RKO (cell line): Measurements from ENCODE around the gene NBEAL2.
A peak's percentile ranks its signal among the peaks of the same experiment; 100 is the strongest.
"Not testable (repeated sequence)": the region's sequence is repeated elsewhere in the genome, so short reads cannot be mapped to it uniquely, and the experiment has no call there.

Experiments used
- DNase-seq: peaks from one replicate; pipeline ENCODE4 v3.0.0-alpha.2; 2016; ENCODE audit warnings: low spot score

Gene NBEAL2

DNA sequence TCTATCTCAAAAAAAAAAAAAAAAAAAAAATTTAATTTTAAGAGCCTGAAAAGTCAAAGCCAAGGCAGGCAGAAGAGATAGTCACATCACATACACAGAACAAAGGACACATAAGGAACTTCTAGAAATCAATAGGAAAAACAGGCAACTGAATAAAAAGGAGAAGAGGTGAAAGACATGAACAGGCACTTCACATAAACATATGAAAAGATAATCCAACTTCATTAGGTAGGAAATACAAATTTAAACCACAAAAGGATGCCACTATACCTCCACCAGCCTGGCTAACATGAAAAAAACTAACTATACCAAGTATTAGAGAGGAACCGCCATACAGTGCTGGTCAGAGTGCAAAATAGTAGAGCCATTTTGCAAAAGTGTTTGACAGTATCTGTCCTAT, 17.0 kb upstream of the NBEAL2 start:
- DNase-seq, result no peak

DNA sequence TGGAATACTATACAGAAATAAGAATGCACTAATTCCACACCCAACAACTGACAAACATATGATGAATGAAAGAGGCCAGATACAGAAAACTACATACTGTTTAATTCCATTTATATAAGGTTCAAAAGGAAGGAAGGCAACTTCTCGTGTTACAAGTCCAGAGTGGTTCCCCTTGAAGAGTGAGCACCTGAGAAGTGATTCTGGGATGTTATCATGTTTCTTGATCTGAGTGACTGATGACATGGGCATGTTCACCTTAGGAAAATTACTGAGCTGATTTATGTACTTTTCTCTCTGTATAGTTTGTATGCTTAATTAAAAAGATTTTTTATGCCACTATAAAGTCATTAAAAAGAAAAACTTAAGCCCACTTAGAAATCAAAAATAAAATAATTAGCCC, 16.5 kb upstream of the NBEAL2 start:
- no peak for DNase-seq

DNA sequence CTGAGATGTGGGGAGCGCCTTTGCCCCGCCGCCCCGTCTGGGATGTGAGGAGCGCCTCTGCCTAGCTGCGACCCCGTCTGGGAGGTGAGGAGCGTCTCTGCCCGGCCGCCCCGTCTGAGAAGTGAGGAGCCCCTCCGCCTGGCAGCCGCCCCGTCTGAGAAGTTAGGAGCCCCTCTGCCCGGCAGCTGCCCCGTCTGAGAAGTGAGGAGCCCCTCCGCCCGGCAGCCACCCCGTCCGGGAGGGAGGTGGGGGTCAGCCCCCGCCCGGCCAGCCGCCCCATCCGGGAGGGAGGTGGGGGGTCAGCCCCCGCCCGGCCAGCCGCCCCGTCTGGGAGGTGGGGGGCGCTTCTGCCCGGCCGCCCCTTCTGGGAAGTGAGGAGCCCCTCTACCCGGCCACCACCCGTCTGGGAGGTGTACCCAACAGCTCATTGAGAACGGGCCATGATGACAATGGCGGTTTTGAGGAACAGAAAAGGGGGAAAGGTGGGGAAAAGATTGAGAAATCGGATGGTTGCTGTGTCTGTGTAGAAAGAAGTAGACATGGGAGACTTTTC, 15.4 kb upstream of the NBEAL2 start:
- DNase-seq, result not testable (repeated sequence)

DNA sequence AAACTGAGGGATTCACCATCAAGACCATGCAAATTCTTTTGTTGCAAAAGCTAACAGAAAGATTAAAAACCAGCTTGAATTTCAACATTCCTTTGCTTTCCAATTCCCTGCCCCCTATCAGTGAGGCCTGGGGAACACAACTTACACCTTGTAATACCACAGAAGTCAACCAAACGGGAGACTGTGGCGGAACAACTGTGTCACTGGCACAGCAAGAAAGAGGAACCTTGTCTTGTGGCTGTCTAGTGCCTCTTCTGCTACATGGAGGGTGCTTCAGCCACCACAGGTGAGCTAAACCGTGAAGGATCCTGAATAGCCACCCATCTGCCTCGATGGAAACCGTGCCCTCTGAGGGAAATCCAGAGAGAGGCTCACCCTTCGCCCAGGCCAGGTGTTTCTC, 14.3 kb upstream of the NBEAL2 start:
- DNase-seq, result no peak

DNA sequence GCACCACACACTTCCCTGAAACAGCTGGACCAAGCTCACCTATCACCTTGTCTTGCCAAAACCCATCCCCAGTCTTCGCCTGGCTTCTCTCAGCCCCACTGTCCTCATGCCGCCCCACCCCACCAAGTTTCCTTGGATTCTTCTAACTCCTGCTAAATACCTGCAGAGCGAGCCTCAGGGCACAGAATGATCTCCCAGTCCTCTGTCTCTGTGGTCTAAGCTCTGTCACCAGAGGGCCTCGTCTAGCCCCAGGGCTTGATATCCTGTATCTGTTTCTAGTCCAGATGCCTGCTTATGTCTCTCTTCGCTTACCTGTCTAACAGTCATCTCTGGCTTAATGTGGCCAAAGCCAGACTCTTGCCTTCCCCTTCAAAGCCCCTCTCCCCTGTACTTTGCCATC, 12.7 kb upstream of the NBEAL2 start:
- no peak for DNase-seq

DNA sequence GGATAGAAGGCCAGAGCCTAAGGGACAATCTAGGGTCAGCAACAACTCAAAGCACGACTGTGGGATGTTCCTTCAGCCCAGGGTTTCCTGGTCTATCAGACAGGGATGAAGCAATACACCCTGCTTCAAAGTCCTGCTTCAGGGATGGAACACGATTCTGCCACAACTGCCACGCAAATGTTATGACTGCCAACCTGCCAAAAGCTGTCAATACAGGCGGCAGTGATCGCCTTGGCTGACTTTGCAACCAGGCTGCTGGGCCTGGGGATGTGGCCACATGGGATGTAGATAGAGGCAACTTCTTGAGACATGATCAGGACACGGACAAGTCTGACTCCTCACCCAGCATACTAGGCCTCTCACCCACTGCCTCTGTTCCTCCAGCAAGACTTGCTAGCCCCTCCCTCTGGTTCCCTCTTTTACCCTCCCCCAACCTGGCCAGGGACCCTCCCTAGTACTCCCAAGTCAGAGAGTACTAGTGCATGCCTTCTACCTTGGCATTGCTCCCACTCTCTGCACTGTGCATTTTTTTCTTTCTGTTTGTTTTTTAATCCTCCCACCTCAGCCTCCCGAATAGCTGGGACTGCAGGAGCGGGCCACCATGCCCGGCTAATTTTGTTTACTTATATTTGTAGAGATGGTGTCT, 10.6 kb upstream of the NBEAL2 start:
- DNase-seq, result no peak

DNA sequence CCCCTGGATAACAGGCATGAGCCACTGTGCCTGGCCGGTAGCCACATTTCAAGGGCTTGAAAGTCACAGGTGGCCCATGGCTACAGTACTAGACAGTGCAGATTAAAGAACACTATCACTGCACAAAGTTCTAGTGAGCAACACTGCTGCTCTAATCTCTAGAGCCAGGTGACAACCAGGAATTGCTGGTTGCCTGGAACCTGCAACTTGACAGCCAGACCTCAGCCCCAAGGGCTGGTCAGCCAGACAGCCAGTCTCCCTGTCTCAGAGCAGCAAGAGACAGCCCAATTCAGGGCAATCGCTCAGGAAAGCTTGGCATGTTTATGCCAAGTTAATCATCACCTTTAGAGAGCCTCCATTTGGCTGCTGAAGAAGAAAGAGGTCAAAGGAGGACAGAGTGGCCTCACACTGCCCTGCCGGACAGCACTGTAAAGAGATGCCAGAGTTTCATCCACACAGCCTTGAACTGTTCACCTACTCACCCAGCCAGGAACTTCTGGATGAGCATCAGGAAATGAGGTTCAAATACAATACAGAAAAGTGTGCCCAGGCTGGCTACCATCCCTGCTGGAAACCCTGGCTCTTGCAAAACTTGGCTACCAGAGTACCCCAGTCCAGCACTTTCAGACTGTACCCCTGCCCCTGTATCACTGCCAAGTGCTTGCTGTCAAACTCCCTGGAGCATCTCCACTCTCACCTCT, 8.9 kb upstream of the NBEAL2 start:
- DNase-seq, result no peak

DNA sequence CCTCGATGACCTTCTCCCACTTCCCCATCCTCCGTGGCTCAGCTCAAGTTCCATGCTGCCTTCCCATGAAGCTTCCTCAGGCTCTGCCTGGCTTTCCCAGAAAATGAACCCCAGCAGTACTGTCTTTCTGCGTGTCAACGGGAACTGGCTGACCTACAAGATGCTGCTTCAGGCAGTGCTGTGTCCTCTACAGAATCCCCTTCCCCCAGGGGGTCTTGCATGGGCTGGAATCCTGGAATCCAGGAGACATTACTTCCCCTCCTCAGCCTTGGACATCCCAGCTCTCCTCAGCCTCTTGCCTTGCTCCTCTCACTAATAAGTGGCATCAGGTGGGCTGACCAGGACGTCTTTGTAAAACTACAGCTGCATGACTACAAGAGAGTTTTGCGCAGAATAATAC, 8.3 kb upstream of the NBEAL2 start:
- DNase-seq, result no peak

DNA sequence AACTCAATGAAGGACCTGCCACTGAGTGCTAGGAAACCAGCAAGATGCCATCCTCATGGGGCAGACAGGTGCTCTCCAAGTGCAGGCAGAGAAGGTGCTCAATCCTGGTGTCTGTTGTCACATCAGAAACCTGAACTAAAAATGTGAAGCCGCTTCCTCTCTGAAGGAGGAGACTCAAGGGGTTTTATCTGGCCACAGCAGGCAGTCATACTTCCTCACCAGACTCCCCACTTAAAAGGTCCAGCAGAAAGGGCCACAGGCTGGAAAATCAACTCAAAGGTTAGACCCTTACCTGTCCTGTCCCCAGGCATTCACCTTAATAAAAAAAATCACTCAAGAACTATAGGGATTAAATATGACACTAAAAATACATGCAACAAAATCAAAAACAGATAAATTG, 7.7 kb upstream of the NBEAL2 start:
- no peak for DNase-seq

DNA sequence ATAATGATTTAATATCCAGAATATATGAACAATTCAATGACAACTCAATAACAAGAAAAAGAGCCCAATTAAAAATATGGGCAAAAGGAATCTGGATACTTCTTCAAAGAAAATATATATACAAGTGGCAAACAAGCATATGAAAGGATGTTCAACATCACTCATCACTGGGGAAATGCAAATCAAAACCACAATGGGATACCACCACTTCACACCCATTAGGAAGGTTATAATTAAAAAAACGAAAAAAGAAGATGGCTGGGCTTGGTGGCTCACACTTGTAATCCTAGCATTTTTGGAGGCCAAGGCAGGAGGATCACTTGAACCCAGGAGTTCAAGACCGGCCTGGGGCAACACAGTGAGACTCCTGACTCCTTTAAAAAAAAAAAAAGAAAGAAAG, 7.1 kb upstream of the NBEAL2 start:
- no peak for DNase-seq

DNA sequence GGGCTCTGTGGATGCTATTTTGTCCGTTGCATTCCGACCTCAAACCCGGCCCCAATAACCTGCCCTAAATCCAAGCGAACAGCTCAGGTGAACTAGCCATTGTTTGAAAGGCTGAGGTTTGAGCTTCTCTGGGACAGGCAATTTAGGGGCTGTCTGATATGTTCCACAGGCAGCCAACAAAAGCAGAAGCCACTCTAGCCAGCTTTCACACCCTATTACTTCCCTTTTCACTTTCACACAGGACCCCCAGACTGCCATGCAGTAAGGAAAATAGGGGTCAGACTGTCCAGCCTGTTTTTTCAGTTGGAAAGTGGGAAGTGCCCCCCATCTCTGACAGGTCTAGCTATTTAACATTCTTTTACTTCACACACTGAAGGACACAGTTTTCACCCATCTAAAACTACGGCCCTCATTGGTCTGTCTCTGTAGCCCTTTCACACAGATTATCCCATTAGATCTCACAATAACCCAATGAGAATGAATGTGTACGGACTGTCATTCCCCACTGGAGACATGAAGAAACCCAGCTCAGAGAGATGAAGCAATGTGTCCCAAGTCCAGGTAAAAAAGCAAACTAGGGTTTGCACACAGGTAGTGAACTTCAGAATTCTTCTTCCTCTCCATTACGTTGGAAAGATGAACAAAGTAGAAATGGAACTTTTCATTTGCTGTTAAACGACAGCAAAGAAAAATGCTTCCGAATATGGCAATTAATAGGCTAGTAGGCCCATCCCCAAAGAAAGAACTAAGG, 4.9 kb upstream of the NBEAL2 start:
- no peak for DNase-seq

DNA sequence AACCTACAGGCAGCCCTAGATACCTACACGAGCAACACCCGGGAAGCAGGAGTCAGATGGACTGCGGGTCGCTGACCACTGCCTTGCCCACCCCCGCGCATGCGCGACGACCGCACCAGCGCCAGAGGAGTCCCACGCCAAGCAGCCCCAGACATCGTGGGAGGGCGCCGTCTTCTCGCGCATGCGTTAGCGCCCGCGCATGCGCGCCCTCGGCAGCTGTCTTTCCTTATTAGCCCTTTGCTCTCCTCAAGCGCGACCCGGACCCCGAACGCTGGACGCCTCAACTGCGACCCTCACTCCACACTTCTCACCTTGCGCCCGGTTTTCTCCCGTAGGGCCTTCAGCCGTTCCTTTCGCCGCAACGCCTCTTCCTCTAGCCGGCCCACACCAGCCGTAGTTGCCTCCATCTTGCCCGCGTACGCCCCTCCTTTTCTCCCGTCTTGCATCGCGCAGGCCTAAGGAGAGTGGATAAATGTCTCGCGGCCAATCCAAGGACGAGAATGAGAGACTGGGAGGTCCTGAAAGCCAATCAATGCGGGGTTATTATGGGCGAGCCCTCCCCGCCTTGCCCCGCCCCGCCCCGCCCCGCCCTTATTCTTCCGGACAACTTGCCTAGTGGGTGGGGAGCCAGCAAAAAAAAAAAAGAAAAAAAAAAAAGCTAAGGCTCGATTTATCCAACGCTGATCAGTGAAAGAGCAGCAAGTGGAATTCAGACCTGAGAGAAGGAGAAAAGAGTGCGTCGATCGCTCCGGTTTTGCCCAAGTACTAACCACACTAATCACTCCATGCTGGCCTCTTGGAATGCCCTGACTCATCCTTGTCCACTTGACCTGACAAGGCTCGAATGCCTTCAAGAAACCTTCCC, 2.9 kb upstream of the NBEAL2 start, which contains the start of gene CCDC12:
TSS of gene CCDC12 (minus strand) at position 420 of the 865 bp plus-strand sequence. CDS start at position 407, 13 bp downstream.
- peak; percentile 100 for DNase-seq

DNA sequence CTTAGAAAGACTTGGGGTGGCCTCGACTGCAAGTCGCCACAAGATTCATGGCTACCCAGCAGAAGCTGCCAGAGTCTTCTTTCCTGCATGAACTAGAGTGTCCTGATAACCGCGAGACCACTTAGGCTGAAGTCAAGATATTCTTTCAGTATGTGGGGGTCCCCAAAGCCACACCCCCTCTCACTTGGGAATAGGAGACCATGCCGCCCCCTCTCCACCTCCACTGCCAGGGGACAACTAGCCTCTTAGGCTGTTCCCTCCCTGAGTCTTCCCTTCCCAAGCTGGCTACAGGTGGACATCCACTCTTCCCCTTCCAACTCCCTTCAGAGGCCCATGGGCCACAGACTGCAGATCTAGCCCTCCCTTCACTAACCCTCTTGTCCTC, 1.7 kb upstream of the NBEAL2 start:
- DNase-seq, result no peak

DNA sequence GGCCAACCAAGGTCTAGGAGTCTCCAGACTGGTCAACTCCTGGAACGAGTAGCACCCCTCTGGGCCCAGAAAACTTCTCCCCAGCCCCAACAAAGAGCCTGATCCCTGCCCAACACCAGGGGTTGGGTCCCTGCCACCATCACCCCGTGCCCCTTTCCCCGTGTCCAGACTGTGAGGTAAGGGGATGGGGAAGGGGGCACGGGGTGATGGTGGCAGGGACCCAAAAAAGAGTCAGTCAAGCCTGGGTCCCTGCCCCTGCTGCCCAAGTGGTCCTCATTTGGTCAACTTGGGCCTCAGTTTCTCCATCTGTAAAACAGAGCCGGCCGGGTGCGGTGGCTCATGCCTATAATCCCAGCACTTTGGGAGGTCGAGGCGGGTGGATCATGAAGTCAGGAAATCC, 1.1 kb upstream of the NBEAL2 start:
- no peak for DNase-seq

DNA sequence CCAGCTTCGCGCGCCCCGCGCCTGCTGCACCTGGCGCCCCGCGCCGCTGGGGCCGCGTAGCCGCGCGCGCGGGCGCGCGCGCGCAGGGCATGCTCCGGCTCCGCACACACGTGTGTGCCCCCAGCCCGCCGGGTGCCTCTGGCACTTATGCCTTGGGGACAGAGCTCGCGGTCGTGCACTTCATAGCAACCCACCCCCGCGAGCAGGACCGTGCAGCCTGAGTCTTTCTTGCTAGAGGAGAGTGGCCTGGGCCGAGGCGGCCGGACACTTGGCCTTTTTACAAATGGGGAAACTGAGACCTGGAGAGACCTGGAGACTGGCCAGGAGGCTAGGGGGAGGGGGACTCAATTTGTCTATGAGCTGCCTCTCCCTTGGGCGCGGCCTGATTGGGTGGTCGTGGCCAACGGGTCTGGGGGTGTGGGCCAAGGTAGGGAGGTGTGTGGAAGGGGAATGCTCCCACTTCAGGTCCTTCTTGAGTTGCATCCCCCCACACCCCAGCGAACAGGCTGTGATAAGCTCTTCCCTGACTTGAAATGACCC, 562 bp downstream of the NBEAL2 start:
- DNase-seq, result peak; percentile 36

DNA sequence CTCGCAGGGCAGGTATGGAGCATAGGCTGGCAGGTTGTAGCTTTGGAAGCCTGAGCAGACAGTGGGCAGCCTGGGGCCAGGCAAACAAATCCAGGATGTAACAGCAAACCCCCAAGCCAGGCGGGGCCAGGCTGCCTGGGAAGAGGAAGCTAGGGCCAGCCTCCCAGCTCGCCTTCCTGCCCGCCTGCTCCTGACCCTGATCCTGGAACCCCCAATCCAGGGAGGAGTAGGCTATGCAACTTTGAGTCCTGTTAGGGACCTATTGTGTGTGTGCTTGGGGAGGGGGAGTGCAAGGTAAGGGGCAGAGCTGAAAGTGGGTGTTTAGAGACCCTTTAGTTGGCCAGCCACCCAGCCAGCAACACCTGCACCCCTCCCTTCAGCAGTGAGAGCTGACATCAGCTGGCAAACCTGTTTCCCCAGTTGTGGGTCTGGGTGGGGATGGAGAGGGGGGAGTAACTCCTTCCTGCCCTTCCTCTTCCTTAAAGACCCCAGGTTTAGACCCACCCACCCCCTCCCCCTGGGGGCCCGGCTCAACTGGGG, 2.5 kb downstream of the NBEAL2 start:
- no peak for DNase-seq

DNA sequence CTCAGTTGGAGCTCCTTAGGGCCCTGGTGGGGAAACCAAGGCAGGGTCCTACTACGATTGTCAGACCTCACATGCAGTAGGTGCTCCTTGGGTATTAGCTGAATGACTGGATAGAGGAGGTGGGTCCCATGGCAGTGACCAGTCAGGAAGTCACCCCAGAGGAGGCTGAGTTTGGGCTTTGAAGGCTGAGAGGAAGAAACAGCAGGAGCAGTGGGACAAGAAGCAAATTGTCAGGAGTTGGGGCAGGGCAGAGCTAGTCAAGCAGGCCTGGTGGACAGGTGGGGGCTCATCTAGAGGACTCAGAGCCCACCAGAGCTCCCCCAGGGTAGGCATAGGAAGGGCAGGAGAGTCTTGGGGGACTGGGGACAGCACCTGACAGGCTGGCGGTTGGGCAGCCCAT, 3.1 kb downstream of the NBEAL2 start:
- DNase-seq, result no peak

DNA sequence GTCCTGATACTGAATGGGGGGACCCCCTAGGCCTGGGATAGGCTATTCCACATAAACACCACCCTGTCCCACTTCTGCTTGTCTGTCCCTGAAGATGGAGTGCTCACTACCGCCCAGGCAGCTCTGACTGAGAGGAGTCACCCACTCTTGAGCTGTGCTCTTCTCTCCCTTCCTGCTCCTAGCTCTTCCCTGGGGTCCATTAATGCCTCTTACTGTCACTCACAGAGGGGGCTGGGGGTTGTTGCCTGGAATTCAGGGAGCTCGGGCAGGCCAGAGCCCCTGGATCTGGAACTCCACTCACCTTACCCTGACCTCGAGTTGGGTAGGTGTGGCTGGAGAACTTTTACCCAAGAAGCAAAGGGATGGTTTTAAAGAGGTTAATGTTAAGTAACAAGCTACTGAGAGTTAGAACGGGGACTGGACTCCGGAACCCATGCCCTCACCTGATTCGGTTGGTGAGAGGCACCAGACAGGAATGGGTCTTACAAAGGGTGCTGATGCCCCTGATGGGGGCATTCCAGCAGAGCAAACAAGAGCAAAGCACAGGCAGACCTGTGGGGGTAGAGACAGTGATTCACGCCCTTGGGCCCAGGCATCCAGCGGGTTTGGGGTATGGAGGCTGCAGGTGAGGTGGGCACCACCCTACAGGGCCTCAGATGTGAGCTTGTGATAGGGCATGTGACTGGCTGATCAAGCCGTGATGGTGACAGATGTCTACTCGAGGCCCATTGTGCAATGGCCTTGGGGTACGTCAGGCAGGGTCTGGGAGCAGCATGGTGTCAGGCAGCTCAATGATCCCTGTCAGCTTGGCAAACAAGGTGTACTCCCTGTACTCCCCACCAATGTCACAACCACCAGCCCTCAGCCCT, 5.4 kb downstream of the NBEAL2 start:
- DNase-seq, result no peak

DNA sequence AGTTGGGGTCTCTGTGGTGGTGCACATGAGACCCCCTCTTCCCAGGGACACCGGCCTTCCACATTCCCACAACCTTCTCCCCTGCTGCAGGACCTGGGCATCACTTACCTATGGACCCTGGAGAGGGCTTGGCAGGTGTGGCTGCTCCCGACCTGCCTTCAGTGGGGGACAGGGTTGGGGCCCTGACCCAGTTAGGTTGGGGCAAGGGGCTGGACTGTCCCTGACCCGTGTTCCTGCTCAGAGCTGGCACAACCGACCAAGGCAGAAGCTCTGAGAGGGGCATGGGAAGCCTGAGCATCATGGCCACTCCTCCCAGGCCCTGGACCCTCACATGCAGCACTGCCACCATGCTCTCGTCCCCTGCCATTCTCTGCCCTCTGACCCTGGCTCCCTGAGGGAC, 6.1 kb downstream of the NBEAL2 start:
- DNase-seq, result no peak

DNA sequence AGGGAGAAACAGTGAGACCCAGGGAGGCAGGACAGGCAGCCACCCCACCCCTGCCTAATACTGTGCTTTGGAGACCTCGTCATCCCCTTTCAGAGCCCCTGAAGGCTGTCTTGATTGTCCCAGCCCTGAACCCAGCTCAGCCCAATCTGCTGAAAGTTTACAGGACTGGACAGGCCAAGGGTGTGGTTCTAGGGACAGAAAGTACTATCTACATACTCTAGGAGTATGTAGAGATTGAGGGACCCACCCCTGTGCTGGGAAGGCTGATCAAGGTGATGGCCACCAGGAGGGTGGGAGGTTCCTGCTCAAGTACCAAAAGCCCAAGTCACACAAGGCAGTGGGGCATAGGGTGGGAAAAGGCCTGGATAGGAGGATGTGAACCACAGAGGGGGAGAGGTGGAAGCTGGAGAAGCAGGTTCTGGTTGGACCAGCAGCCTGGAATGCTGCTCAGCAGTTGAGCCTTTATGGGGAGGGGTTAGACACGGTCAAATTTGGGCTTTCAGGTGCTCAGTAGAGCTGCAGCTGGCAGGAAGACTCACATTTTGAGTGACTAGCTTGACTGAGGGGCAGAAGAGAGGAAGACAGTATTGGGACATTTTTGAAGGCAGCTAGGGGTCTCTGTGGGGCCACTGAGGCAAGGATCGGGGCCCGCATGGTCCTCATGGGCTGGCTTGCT, 6.7 kb downstream of the NBEAL2 start:
- no peak for DNase-seq
